Heart right ventricle (tissue), 16 donors: ENCODE measurements around the gene MRPL27. TPM values are rescaled to one million over a fixed set of nuclear protein-coding genes. Genes with fewer than 3 reads are reported as not detected.
"Not testable (repeated sequence)": the region's sequence is repeated elsewhere in the genome, so short reads cannot be mapped to it uniquely, and the experiment has no call there.

Source experiments
- ATAC-seq, 8 donors: fragments of 200-7000 bp; cut with Tn5 transposase; one replicate each; pipeline ENCODE4 v1.9.1; 2020; ENCODE audit warnings: mild to moderate bottlenecking in 8 of 8, moderate library complexity in 8 of 8, moderate number of reproducible peaks in 1 of 8
- DNase-seq, 2 donors: peaks; one replicate each; pipeline ENCODE4 v3.0.0-alpha.2; 2020
- H3K27ac ChIP-seq, 10 donors: fragments of 200-600 bp; sonication (generic) in 2 of 10; one replicate each; pipeline versions ENCODE4 v1.5.0 to v1.8.0; 2020 to 2022; ENCODE audit warnings: mild to moderate bottlenecking in 3 of 10
- H3K27me3 ChIP-seq, 7 donors: fragments of 200-600 bp; one replicate each; pipeline ENCODE4 v1.8.0; 2021 to 2022; ENCODE audit warnings: mild to moderate bottlenecking in 2 of 7
- H3K36me3 ChIP-seq, 9 donors: fragments of 200-600 bp; sonication (generic) in 1 of 9; one replicate each; pipeline versions ENCODE4 v1.5.0 to v1.8.0; 2020 to 2022; ENCODE audit warnings: mild to moderate bottlenecking in 2 of 9
- H3K4me1 ChIP-seq, 9 donors: fragments of 200-600 bp; sonication (generic) in 1 of 9; one replicate each; pipeline versions ENCODE4 v1.5.0 to v1.8.0; 2020 to 2022; ENCODE audit warnings: mild to moderate bottlenecking in 4 of 9
- H3K4me3 ChIP-seq, 10 donors: fragments of 200-600 bp; sonication (generic) in 2 of 10; one replicate each; pipeline versions ENCODE4 v1.5.0 to v1.8.0; 2020 to 2022; ENCODE audit warnings: mild to moderate bottlenecking in 7 of 10, moderate library complexity in 2 of 10
- H3K9me3 ChIP-seq, 11 donors: fragments of 200-600 bp in 10 of 11; sonication (generic) in 2 of 11; one replicate each; pipeline versions ENCODE4 v1.5.0 to v1.8.0; 2013 to 2022; ENCODE audit warnings: mild to moderate bottlenecking in 2 of 11, control low read depth in 1 of 11, moderate library complexity in 1 of 11
- WGBS, 2 donors: extraction: QIAGEN DNeasy Blood & Tissue Kit; methylation state at CpG; one replicate each; pipeline ENCODE4 v1.1.7; 2013; ENCODE audit warnings: inconsistent platforms in 1 of 2; 5-methylcytosine and 5-hydroxymethylcytosine counted together
- intact Hi-C, 10 donors: fragments of 100-400 bp; cut with DNase I; formaldehyde crosslinking; loops; one replicate each; pipeline versions ENCODE4 v1.11.1 to v1.14.2; 2022
- polyA plus RNA-seq, 2 donors: library from polyadenylated mRNA; stranded (reverse); fragments of 200-250 nt; gene quantifications; one replicate each; pipeline ENCODE4 v1.2.3, GENCODE V29; 2013
- total RNA-seq, 10 donors: library from RNA; stranded (reverse); fragmentation: NEBNext Ultra II Directional in 3 of 10; extraction: Animal tissue kit (Norgen Biotek cat#: 25700) in 3 of 10; gene quantifications; one replicate each; pipeline versions ENCODE4 v1.2.1 to v1.2.4, GENCODE V29; 2021 to 2023
- TF ChIP-seq, protein P1 (sequence below), 9 donors: fragments of 200-600 bp; sonication (generic) in 2 of 9; IDR thresholded peaks; one replicate each; pipeline versions ENCODE4 v1.5.0 to v1.8.0; 2021 to 2022; ENCODE audit warnings: antibody characterized with exemption in 9 of 9, mild to moderate bottlenecking in 5 of 9, moderate library complexity in 1 of 9
- donor health status: Arrhythmogenic right ventricular cardiomyopathy.
- donor health status: ischemic (EF 13 %, LVEDD 7.1; RV severe dilation, severe dysfunction).
- donor health status: healthy with polysubstance abuse.
- donor health status: DM: no; HTN: yes; CAD: no.
- donor health status: DM: no; HTN: no; CAD: no.
- donor health status: ischemic (EF 25% LVEDD 6.9; RV normal size, moderate dysfunction).
- donor health status: ischemic (EF 25% LVEDD 5.7; RV mildly dilated, moderate dysfunction).
- donor health status: healthy.
- donor health status: DM: yes; HTN: yes; CAD: no.
- donor health status: Ischemic cardiomyopathy.
- donor health status: ischemic (EF 35%, LVEDD 5.7; RV mildly dilated, moderate dysfunction).
- donor health status: nonischemic (EF 11% LVEDD 7.7; RV severe dilation, severe dysfunction).
- donor health status: DM: yes; HTN: yes; CAD: no.
- donor health status: PGD.
- donor health status: ischemic (EF 29% LVEDD 5.4; RV normal size, mild dysfunction).
- donor health status: nonischemic (EF 23%, LVEDD 6.1; RV moderate dilation, normal function).

The MRPL27 gene
- total and polyA plus RNA-seq, 12 donors: 54.8 to 253 (median 65.2) TPM

DNA sequence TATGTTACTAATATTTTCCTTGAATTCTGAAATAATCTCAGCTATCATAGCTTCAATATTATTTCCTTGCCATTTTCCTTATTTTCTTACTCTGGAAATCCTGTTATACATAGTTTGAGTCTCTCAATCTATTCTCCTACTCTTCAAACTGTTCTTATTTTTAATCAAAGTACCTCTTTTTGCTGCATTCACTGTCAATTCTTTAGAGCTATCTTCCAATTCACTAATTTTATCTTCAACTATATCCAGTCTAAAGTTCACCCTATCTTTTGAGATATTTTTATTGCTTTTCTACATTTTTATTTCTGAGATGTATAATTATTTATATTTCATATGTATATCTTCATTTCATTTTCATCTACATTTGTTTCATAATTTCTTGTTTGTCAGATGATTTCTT lies 34.3 kb downstream of the MRPL27 start:
- H3K27me3 ChIP-seq: peaks cover 0 to 7% (median 0%) of the 10 kb centered on the region in 7 donors
- DNase-seq (no peak), ATAC-seq (no peak)
- intact Hi-C loops: no loop called here
- no peaks in the 10 kb centered on the region for H3K4me1 ChIP-seq
- H3K9me3 ChIP-seq: peaks cover 0 to 19% (median 2%) of the 10 kb centered on the region in 11 donors
- no peaks in the 10 kb centered on the region for H3K36me3 ChIP-seq
- TF ChIP-seq, protein P1, sequence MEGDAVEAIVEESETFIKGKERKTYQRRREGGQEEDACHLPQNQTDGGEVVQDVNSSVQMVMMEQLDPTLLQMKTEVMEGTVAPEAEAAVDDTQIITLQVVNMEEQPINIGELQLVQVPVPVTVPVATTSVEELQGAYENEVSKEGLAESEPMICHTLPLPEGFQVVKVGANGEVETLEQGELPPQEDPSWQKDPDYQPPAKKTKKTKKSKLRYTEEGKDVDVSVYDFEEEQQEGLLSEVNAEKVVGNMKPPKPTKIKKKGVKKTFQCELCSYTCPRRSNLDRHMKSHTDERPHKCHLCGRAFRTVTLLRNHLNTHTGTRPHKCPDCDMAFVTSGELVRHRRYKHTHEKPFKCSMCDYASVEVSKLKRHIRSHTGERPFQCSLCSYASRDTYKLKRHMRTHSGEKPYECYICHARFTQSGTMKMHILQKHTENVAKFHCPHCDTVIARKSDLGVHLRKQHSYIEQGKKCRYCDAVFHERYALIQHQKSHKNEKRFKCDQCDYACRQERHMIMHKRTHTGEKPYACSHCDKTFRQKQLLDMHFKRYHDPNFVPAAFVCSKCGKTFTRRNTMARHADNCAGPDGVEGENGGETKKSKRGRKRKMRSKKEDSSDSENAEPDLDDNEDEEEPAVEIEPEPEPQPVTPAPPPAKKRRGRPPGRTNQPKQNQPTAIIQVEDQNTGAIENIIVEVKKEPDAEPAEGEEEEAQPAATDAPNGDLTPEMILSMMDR (IDR thresholded peaks at IDR 0.05): no peak
- no peak overlapping the region for H3K27ac ChIP-seq
- no peak overlapping the region for H3K4me3 ChIP-seq

DNA sequence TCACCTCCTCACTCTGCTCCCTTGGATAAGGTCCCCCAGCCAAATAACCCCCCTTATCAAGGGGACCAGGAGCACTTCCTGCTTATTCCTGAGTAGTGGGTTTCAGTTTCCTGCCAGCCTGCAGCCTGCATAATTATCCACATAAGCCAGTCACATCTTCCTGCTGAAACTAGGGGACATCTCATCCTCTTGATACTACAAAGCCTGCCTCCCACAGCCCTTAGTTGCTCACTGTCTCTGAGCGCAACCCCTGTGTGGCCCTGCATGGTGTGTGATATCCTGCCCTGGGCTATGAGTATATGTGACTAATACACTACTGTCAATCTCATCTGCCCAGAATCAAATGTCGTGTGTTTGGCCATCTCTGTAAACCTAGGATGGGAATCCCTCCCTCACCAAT lies 35.0 kb downstream of the MRPL27 start:
- no peak for ATAC-seq
- H3K4me3 ChIP-seq: no peak overlapping the region
- no peaks in the 10 kb centered on the region for H3K36me3 ChIP-seq
- peaks cover 0 to 7% (median 0%) of the 10 kb centered on the region in 7 donors for H3K27me3 ChIP-seq
- no peak for DNase-seq
- WGBS, 2 donors: 69 to 88% methylated on average over 2 of the region's 2 CpGs
- peaks cover 0 to 19% (median 2%) of the 10 kb centered on the region in 11 donors for H3K9me3 ChIP-seq
- H3K27ac ChIP-seq: no peak overlapping the region
- intact Hi-C loops: no loop called here
- TF ChIP-seq, protein P1 (IDR thresholded peaks at IDR 0.05): no peak
- no peaks in the 10 kb centered on the region for H3K4me1 ChIP-seq

DNA sequence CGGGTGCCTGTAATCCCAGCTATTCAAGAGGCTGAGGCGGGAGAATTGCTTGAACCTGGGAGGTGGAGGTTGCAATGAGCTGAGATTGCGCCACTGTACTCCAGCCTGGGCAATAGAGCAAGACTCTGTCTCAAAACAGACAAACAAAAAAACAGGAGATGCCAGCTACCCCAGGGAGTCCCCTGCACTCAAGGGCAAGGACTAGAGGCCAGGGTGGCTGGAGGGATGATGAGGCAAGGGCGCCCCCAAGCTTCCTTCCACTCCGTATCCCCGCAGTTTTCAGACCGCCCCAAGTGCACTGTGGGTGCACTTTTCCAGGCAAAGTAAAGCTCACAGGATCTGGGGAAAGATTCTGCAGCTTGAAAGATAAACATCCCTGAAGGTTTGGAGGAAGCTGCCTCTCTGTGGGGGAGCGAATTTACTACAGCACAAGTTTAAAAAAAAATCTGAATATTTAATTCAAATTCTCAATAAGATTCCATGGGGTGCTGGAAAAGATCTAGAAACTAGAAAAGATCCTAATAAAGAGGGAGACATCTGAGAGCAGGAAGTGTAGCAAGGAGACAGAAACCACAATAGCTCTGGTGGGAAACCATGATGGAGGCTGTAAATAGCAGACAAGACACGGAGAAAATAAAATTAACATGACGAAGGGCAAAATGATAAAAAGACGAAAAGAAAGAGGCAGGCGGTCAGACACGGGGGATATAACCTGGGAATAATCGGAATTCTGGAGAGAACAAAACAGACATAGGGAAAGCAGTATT lies 39.5 kb downstream of the MRPL27 start:
- DNase-seq, intact Hi-C loops, H3K27me3 ChIP-seq, H3K4me1 ChIP-seq, H3K36me3 ChIP-seq, H3K4me3 ChIP-seq, H3K9me3 ChIP-seq, ATAC-seq, H3K27ac ChIP-seq: not testable (repeated sequence)
- 61 to 71% methylated on average over 14 of the region's 14 CpGs for WGBS, 2 donors

DNA sequence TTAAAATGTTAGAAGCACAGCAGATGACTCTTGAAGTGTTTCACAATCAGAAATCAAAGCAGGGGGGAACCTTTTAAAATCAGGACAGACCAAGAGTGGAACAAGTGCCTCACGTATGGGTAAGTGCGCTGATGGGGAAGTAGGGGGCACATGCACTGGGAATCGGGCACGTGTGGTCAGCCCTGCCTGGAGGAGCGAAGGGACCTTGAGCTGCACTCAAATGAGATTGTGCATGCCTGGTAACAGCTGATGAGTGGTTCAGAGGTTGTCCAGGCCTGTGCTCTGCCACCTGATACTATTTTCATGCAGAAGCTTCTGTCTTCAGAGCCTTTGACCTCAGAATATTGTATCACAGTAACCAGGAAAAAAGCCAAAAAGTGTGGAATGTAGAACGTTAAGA lies 40.8 kb downstream of the MRPL27 start:
- Histone ChIP-seq H3K9me3 (no peaks in the 10 kb centered on the region), H3K4me3 (no peak overlapping the region), H3K27me3 (peaks cover 0 to 7% (median 0%) of the 10 kb centered on the region in 7 donors), H3K36me3 (no peaks in the 10 kb centered on the region), H3K27ac (no peak overlapping the region), H3K4me1 (peaks cover 0 to 5% (median 0%) of the 10 kb centered on the region in 9 donors)
- DNase-seq: no peak
- intact Hi-C loops: no loop called here
- peak in 6 of 8 donors; percentile 33 to 86 (median 76) for ATAC-seq
- WGBS, 2 donors: 34 to 40% methylated on average over 6 of the region's 6 CpGs
- TF ChIP-seq, protein P1 (IDR thresholded peaks at IDR 0.05): no peak
